ENCODE measurements around the gene ADAMTS2.

Gene ADAMTS2

GRCh38 chr5:179345433-179346321 is at the start of gene ADAMTS2:
Gene ADAMTS2, minus strand, starts transcription at chr5:179345461. Its CDS starts 133 bp downstream, at chr5:179345328.
- no peak for DNase-seq (ENCODE audit: low spot score)

GRCh38 chr5:179393078-179393477 is 47.8 kb upstream of the ADAMTS2 start:
- DNase-seq (ENCODE audit: low spot score): no peak

GRCh38 chr5:179387151-179388110 is 42.2 kb upstream of the ADAMTS2 start:
- no peak for DNase-seq (ENCODE audit: low spot score)

GRCh38 chr5:179385914-179386313 is 40.7 kb upstream of the ADAMTS2 start:
- no peak for DNase-seq (ENCODE audit: low spot score)

GRCh38 chr5:179382486-179382885 is 37.2 kb upstream of the ADAMTS2 start:
- no peak for DNase-seq (ENCODE audit: low spot score)

GRCh38 chr5:179381691-179382090 is 36.4 kb upstream of the ADAMTS2 start:
- DNase-seq (ENCODE audit: low spot score): no peak

- no peak for DNase-seq (ENCODE audit: low spot score)
Observed at GRCh38 chr5:179380211-179381035, 35.2 kb upstream of the ADAMTS2 start.

GRCh38 chr5:179379321-179379890 is 34.1 kb upstream of the ADAMTS2 start:
- DNase-seq (ENCODE audit: low spot score): no peak

- DNase-seq (ENCODE audit: low spot score): no peak
Observed at GRCh38 chr5:179378441-179379271, 33.4 kb upstream of the ADAMTS2 start.

- no peak for DNase-seq (ENCODE audit: low spot score)
Observed at GRCh38 chr5:179378116-179378440, 32.8 kb upstream of the ADAMTS2 start.

GRCh38 chr5:179377421-179378115 is 32.3 kb upstream of the ADAMTS2 start:
- no peak for DNase-seq (ENCODE audit: low spot score)

GRCh38 chr5:179376701-179377420 is 31.6 kb upstream of the ADAMTS2 start:
- no peak for DNase-seq (ENCODE audit: low spot score)

- DNase-seq (ENCODE audit: low spot score): no peak
Observed at GRCh38 chr5:179375831-179376365, 30.6 kb upstream of the ADAMTS2 start.

GRCh38 chr5:179375236-179375685 is 30.0 kb upstream of the ADAMTS2 start:
- DNase-seq (ENCODE audit: low spot score): no peak

GRCh38 chr5:179374506-179375235 is 29.4 kb upstream of the ADAMTS2 start:
- DNase-seq (ENCODE audit: low spot score): no peak

- DNase-seq (ENCODE audit: low spot score): no peak
Observed at GRCh38 chr5:179373961-179374505, 28.8 kb upstream of the ADAMTS2 start.

GRCh38 chr5:179373101-179373934 is 28.1 kb upstream of the ADAMTS2 start:
- DNase-seq (ENCODE audit: low spot score): no peak

Data from hematopoietic multipotent progenitor cell treated with erythropoietin and hydrocortisone succinate and interleukin-3 and kit ligand, for 15 days (in vitro differentiated cells).